ENCODE data around the gene TRIOBP.

Gene TRIOBP

DNA sequence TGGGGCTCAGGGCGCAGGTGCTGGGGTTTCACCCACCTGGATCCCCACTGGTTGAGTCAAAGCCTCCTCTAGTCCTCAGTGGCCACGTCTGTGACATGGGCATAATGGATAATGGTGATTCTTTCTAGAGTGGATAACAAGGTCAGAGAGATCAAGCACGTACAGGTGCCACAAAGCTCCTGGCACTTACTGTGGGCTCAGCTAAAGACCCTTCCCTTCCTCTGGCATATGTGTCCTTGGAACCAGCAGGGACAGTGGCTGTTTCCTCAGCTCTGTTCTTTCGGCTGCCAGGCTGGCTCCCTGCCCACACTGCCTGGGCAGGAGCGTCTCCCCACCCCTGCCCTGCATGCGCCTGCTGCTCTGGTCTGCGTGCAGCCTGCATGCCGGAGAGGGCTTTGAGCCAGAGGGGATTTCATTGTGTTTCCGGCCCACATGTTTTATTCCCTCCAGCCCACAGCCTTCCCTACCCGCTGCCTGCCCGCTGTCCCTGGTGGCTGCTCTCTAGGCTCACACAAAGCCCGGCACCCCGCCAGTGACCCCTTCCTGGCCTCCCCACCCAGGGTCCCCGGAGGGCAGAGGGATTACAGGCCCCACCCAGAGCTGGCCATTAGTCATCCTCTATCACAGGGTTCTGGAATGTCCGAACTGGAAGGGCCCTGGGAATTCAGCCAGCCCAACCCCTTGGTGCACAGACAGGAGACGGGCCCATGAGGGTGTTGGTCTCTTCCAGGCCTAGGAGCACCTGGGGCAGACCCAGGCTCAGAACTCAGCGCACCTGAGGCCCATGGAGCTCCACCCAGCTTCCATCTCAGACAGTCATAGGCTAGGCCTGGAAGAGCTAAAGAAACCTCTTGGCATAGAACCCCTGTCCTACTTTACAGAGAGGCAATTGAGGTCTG, 55.6 kb downstream of the TRIOBP start:
- DNase-seq = no peak

DNA sequence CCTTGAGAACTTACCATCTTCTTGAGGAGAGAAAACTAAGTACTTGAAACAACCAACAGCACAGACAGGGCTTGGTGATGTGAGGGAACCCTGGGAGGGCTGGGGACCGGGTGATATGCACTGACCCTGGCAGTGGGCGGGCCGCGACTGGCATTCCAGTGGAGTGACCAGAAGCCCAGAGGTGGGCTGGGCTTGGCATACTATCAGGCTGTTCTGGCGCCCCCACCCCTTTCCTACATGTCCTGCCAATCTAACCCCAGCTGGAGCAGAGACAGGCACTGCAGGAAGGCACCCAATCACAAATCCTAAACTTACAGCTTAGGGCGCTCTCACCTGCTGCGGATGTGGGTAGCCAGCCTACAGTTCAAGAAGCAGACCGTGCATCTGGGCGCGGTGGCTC, 56.9 kb downstream of the TRIOBP start:
- no peak for DNase-seq

- no peak for DNase-seq
Observed at GRCh38 chr22:37757663-37758062, 60.8 kb downstream of the TRIOBP start.

GRCh38 chr22:37758694-37759093, 61.8 kb downstream of the TRIOBP start:
- DNase-seq = no peak

- DNase-seq = no peak
Observed at GRCh38 chr22:37759281-37759680, 62.4 kb downstream of the TRIOBP start.

GRCh38 chr22:37760152-37760551, 63.3 kb downstream of the TRIOBP start:
- DNase-seq = no peak

DNA sequence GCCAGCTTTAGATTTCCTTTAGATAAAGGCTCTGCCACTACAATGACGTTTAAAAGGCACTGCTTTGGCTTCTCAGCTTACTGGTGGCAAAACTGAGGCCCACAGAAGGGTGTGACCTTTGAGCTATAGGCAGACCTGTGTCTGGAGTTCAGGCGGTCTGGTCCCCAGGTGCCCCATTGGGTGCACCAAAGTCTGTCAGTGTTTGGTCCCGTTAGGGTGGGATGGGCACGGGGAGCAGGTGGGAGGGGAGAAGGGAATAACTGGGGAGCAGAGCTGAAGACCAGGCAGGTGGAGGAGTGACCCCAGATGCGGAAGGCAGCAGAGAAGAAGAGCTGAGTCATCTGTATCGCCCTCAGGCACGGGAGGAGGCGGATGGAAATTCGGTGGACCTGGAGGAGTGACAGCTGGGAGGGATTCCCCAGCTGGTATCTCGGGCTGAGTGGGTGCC, 65.6 kb downstream of the TRIOBP start:
- no peak for DNase-seq

- DNase-seq = no peak
Observed at GRCh38 chr22:37763012-37763411, 66.2 kb downstream of the TRIOBP start.

DNA sequence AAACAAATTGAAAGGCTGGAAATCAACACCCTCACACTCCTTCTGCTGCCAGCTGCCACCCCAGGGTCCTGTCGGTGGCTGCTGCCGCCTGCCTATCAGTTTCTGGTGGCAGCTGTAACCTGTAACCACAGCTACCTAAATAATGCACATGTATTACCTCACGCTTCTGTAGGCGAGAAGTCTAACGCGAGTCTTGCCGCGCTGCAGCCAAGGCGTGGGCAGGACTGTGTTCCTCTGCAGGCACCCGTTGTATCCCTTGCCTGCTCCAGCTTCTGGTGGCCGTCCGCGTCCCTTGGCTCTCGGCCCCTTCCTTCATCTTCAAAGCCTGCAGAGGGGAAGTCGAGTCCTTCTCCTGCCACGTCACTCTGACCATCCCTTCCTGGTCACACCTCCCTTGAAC, 66.8 kb downstream of the TRIOBP start:
- DNase-seq = no peak

DNA sequence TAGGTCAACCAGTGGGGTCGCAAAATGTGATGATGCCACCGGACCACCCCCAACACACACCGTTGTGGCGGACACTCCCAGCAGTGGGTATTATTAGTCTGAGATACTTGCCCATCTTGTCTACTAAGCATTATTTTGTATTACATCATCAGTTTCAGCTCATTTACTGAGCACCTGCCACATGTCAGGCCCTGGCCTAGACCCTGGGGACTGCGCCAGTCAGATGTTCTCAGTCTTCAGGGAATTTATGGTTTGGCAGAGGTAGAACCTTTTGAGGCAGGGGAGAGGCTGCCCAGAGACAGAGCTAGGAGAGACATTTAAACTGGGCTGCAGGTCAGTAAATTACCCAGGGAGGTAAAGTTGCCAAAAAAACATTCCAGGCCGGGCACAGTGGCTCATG, 67.8 kb downstream of the TRIOBP start:
- no peak for DNase-seq

- DNase-seq = no peak
Observed at GRCh38 chr22:37765498-37765897, 68.7 kb downstream of the TRIOBP start.

DNA sequence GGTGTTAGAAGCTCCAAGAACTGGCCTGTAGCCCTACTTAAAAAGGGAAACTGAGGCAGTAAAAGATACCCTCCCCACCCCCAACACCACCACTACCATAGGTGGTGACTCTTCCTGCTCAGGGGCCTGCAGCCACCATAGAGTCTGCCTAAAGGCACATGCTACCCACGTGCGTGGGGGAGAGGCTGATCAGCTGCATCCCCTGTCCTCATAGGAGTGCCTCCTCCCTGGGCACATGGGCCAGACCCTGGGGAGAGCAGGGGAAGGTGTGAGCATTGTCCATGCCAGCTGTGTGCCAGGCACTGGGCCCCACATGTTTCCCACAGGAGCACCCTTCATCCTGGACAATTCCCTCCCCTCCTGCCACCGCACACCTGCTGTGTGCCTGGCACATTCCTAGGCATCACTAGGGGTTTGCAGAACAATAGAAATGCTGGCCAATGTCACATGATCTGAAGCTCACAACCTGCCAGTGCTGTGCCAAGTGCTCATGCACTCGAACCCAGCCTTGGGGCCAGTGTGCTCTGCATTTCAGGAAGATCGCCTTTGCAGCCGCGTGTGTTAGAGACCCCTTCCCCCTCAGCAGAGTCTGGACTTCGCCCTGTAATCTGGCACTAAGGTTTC, 69.2 kb downstream of the TRIOBP start:
- no peak for DNase-seq

DNA sequence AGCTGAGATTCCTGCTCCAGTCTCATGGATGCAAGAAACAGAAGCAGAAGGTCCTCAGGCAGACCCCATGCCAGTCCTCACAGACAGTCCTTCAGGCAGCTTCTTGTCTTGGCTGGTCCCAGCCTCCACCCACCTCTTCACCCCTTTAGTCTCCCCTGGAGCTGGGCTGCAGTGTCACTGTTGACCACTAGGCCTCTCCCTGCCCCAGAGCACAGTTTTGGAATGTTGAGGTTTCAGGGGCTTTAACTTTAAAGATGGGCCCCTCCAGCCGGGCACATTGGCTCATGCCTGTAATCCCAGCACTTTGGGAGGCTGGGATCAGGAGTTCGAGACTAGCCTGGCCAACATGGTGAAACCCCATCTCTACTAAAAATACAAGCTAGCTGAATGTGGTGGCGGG, 71.4 kb downstream of the TRIOBP start:
- DNase-seq = no peak

GRCh38 chr22:37769056-37769455, 72.2 kb downstream of the TRIOBP start:
- DNase-seq = no peak

GRCh38 chr22:37771081-37771480, 74.2 kb downstream of the TRIOBP start:
- no peak for DNase-seq

GRCh38 chr22:37771702-37772427, 75.0 kb downstream of the TRIOBP start:
- no peak for DNase-seq

- no peak for DNase-seq
Observed at GRCh38 chr22:37774728-37775127, 77.9 kb downstream of the TRIOBP start.

DNA sequence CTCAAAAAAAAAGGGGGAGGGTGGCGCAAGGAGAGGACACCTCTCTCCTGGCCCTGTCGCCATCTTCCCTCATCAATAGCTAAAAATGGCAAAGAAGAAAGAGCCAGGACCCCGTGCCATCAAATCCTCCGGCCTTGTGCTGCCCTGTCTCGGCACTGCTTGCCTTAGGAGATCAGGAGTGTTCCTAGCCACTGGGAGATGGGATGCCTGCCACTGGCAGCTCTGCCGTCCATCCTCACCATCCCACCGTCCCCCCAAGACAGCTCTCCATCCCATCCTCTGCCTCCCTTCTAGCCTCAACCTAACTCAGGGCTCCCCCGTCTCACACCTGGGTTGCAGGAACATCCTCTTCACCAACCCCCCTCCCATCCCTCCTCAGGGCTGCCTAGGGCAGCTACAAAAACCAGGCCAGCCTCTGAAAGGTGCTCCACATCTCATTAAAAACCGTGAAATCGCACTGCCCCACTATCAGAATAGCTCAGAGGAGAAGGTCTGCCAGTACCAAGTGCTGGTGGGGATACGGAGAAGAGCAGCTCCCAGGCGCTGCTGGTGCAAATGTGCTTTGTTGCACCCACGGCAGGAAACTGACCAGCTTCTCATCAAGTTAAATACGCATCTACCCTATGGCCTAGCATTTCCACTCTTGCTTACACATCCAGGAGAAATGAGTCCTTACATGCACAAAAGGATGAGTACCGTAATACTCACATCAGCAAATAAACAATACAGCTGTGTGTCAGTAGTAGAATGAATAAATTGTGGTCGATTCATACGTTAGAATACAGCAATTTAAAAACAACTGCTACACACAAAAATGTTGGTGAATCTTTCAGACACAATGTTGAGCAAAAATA, 79.2 kb downstream of the TRIOBP start:
- DNase-seq = no peak

DNA sequence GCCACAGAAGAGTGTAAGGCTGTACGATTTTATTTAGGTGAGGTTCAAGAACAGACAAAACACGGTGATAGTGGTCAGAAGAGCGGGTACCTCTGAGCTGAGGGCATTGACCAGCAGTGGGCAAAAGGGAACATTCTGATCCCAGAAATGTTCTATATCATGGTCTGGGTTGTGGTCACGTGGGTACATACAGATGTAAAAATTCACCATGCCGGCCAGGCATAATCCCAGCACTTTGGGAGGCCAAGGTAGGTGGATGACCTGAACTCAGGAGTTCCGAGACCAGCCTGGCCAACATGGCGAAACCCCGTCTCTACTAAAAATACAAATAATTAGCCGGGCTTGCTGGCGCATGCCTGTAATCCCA, 79.8 kb downstream of the TRIOBP start:
- DNase-seq = no peak

- DNase-seq = no peak
Observed at GRCh38 chr22:37777122-37777687, 80.4 kb downstream of the TRIOBP start.

DNA sequence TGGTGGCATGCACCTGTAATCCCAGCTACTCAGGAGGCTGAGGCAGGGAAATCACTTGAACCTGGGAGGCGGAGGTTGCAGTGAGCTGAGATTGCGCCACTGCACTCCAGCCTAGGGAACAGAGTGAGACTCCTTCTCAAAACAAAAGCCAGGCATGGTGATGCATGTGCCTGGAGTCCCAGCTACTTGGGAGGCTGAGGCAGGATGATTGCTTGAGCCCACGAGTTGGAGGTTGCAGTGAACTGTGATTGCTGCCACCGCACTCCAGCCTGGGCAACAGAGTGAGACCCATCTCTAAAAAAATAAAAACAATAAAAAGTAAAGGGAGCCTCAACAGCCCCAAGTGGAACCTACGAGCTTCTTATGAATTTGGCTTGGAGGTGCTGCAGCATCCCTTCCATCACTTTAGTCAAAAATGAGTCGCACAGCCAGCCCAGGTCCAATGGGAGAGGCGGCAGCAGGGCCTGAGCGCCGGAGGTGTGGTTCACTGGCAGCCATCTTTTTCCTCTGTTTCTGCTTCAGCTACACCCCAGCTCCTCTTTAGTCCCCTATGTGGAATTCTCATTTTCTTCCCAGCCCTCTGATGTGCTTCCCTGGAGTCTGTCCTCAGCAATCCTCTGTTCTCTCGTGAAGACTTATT, 81.6 kb downstream of the TRIOBP start:
- DNase-seq = no peak
